ENCODE measurements around the gene WWTR1. TPM values are rescaled to one million over a fixed set of nuclear protein-coding genes. Genes with fewer than 3 reads are reported as not detected.

WWTR1 gene
- total RNA-seq, 2 experiments from 2014 or later: 0.22 to 0.30 TPM

- no peak for TF ChIP-seq CTCF (IDR thresholded peaks at IDR 0.05)
- ChIA-PET CTCF (interaction anchor here (1.0 kb wide), 1 partner anchor 17 kb away, joined by 3 read pairs; no protein-coding TSS in a partner anchor), POLR2A (no interaction called here)
- H3K27ac ChIP-seq (ENCODE audit: low read depth in 1 of 2, low read length in 2 of 2): no peak overlapping the region
- DNase-seq (no peak), ATAC-seq (ENCODE audit: poor library complexity) (no peak)
- H3K27me3 Mint-ChIP-seq: peaks cover 4% of the 10 kb centered on the region
- intact Hi-C loops (cut with DNase I, micrococcal nuclease): no loop called here
- no peaks in the 10 kb centered on the region for H3K36me3 ChIP-seq (ENCODE audit: insufficient read depth, low read length)
- H3K4me1 Mint-ChIP-seq (ENCODE audit: low read depth): no peaks in the 10 kb centered on the region
- H3K4me1 ChIP-seq (ENCODE audit: insufficient read depth, low read length): no peaks in the 10 kb centered on the region
- H3K27me3 ChIP-seq (ENCODE audit: control insufficient read depth in 1 of 2, insufficient read depth in 2 of 2, low read length in 2 of 2): no peaks in the 10 kb centered on the region
- no peak overlapping the region for H3K27ac Mint-ChIP-seq
- H3K4me3 ChIP-seq (ENCODE audit: low read length): no peak overlapping the region
- no peaks in the 10 kb centered on the region for H3K9me3 Mint-ChIP-seq
- no peak overlapping the region for H3K4me3 Mint-ChIP-seq
- no peaks in the 10 kb centered on the region for H3K36me3 Mint-ChIP-seq (ENCODE audit: low read depth)
- no peaks in the 10 kb centered on the region for H3K9me3 ChIP-seq (ENCODE audit: control insufficient read depth in 1 of 2, insufficient read depth in 1 of 2, low read length in 2 of 2)
Observed at GRCh38 chr3:149587383-149587782, 70.4 kb downstream of the WWTR1 start.

- DNase-seq (no peak), ATAC-seq (ENCODE audit: poor library complexity) (no peak)
- intact Hi-C loops (cut with DNase I, micrococcal nuclease): no loop called here
- H3K27me3 Mint-ChIP-seq: peaks cover 4% of the 10 kb centered on the region
- no peak overlapping the region for H3K27ac ChIP-seq (ENCODE audit: low read depth in 1 of 2, low read length in 2 of 2)
- ChIA-PET CTCF (no interaction called here), POLR2A (no interaction called here)
- peaks cover 0 to 1% of the 10 kb centered on the region in 2 experiments for H3K27me3 ChIP-seq (ENCODE audit: control insufficient read depth in 1 of 2, insufficient read depth in 2 of 2, low read length in 2 of 2)
- H3K4me3 Mint-ChIP-seq: no peak overlapping the region
- no peak overlapping the region for H3K27ac Mint-ChIP-seq
- H3K4me3 ChIP-seq (ENCODE audit: low read length): no peak overlapping the region
- no peaks in the 10 kb centered on the region for H3K36me3 ChIP-seq (ENCODE audit: insufficient read depth, low read length)
- no peaks in the 10 kb centered on the region for H3K4me1 Mint-ChIP-seq (ENCODE audit: low read depth)
- no peaks in the 10 kb centered on the region for H3K4me1 ChIP-seq (ENCODE audit: insufficient read depth, low read length)
- no peak for TF ChIP-seq CTCF (IDR thresholded peaks at IDR 0.05)
- H3K9me3 Mint-ChIP-seq: no peaks in the 10 kb centered on the region
- no peaks in the 10 kb centered on the region for H3K36me3 Mint-ChIP-seq (ENCODE audit: low read depth)
- no peaks in the 10 kb centered on the region for H3K9me3 ChIP-seq (ENCODE audit: control insufficient read depth in 1 of 2, insufficient read depth in 1 of 2, low read length in 2 of 2)
Observed at GRCh38 chr3:149586871-149587270, 71.0 kb downstream of the WWTR1 start.

- DNase-seq (no peak), ATAC-seq (ENCODE audit: poor library complexity) (no peak)
- H3K4me1 ChIP-seq (ENCODE audit: insufficient read depth, low read length): peaks cover 2% of the 10 kb centered on the region
- H3K4me3 Mint-ChIP-seq: no peak overlapping the region
- CTCF ChIA-PET: no interaction called here
- no peaks in the 10 kb centered on the region for H3K9me3 ChIP-seq (ENCODE audit: control insufficient read depth in 1 of 2, insufficient read depth in 1 of 2, low read length in 2 of 2)
- peaks cover 4% of the 10 kb centered on the region for H3K27me3 Mint-ChIP-seq
- no peaks in the 10 kb centered on the region for H3K9me3 Mint-ChIP-seq
- H3K27me3 ChIP-seq (ENCODE audit: control insufficient read depth in 1 of 2, insufficient read depth in 2 of 2, low read length in 2 of 2): peaks cover 0 to 4% of the 10 kb centered on the region in 2 experiments
- H3K4me1 Mint-ChIP-seq (ENCODE audit: low read depth): no peaks in the 10 kb centered on the region
- H3K4me3 ChIP-seq (ENCODE audit: low read length): no peak overlapping the region
- H3K27ac Mint-ChIP-seq: no peak overlapping the region
- intact Hi-C loops (cut with DNase I, micrococcal nuclease): no loop called here
- POLR2A ChIA-PET: no interaction called here
- H3K36me3 Mint-ChIP-seq (ENCODE audit: low read depth): no peaks in the 10 kb centered on the region
- no peaks in the 10 kb centered on the region for H3K36me3 ChIP-seq (ENCODE audit: insufficient read depth, low read length)
- no peak for TF ChIP-seq CTCF (IDR thresholded peaks at IDR 0.05)
- H3K27ac ChIP-seq (ENCODE audit: low read depth in 1 of 2, low read length in 2 of 2): no peak overlapping the region
Observed at GRCh38 chr3:149585401-149585726, 72.5 kb downstream of the WWTR1 start.

Measured in CD4-positive, alpha-beta T cell (primary cell).